Tibial nerve (tissue), 4 donors: ENCODE results near the gene IRF1. TPM values are rescaled to one million over a fixed set of nuclear protein-coding genes. Genes with fewer than 3 reads are reported as not detected.

ENCODE experiments used
- DNase-seq, 2 donors: peaks; one replicate each; pipeline ENCODE4 v3.0.0-alpha.2; 2019; ENCODE audit warnings: low spot score in 2 of 2
- H3K27ac ChIP-seq, 4 donors: fragments of 200-600 bp; sonication (generic) in 3 of 4; one replicate each; pipeline ENCODE4 v1.5.1; 2017 to 2019; ENCODE audit warnings: mild to moderate bottlenecking in 1 of 4
- H3K27me3 ChIP-seq, 2 donors: fragments of 200-600 bp; sonication (generic) in 1 of 2; one replicate each; pipeline versions ENCODE4 v1.5.1 to v1.6.0; 2017 to 2019
- H3K36me3 ChIP-seq, 3 donors: fragments of 200-600 bp; sonication (generic); one replicate each; pipeline ENCODE4 v1.5.1; 2018 to 2019
- H3K4me1 ChIP-seq, 4 donors: fragments of 200-600 bp; sonication (generic) in 3 of 4; one replicate each; pipeline ENCODE4 v1.5.1; 2017 to 2019
- H3K4me3 ChIP-seq, 4 donors: fragments of 200-600 bp; sonication (generic) in 3 of 4; one replicate each; pipeline ENCODE4 v1.5.1; 2017 to 2019; ENCODE audit warnings: mild to moderate bottlenecking in 1 of 4, moderate library complexity in 1 of 4
- H3K9me3 ChIP-seq, 4 donors: fragments of 200-600 bp; sonication (generic) in 3 of 4; one replicate each; pipeline ENCODE4 v1.5.1; 2017 to 2019
- EP300 ChIP-seq, 2 donors: sonication (generic); formaldehyde crosslinking; IDR thresholded peaks; one replicate each; pipeline ENCODE4 v1.6.1; 2017; ENCODE audit warnings: antibody characterized with exemption in 2 of 2, mild to moderate bottlenecking in 1 of 2
- POLR2A ChIP-seq, 2 donors: fragments of 450-650 bp; IDR thresholded peaks; one replicate each; pipeline ENCODE4 v1.6.1; 2017; ENCODE audit warnings: antibody characterized with exemption in 2 of 2, mild to moderate bottlenecking in 2 of 2, moderate library complexity in 2 of 2
- WGBS, 2 donors: methylation state at CpG; one replicate each; pipeline ENCODE4 v1.1.5; 2018; 5-methylcytosine and 5-hydroxymethylcytosine counted together
- total RNA-seq, 4 donors: library from RNA; depleted of rRNA; stranded (reverse); fragments of >200 nt; gene quantifications; one replicate each; pipeline ENCODE4 v1.1.0, GENCODE V29; 2016
- TF ChIP-seq, protein P1 (sequence below), 5 experiments: fragments of 200-600 bp in 3 of 5; fragments of 450-650 bp in 2 of 5; sonication (generic) in 3 of 5; IDR thresholded peaks; one replicate each; pipeline ENCODE4 v1.5.1; 2016 to 2019; ENCODE audit warnings: antibody characterized with exemption in 5 of 5, mild to moderate bottlenecking in 3 of 5, moderate library complexity in 2 of 5

The IRF1 gene
- total RNA-seq, 4 donors from 2014 or later = 15.1 to 36.9 (median 28.4) TPM

DNA sequence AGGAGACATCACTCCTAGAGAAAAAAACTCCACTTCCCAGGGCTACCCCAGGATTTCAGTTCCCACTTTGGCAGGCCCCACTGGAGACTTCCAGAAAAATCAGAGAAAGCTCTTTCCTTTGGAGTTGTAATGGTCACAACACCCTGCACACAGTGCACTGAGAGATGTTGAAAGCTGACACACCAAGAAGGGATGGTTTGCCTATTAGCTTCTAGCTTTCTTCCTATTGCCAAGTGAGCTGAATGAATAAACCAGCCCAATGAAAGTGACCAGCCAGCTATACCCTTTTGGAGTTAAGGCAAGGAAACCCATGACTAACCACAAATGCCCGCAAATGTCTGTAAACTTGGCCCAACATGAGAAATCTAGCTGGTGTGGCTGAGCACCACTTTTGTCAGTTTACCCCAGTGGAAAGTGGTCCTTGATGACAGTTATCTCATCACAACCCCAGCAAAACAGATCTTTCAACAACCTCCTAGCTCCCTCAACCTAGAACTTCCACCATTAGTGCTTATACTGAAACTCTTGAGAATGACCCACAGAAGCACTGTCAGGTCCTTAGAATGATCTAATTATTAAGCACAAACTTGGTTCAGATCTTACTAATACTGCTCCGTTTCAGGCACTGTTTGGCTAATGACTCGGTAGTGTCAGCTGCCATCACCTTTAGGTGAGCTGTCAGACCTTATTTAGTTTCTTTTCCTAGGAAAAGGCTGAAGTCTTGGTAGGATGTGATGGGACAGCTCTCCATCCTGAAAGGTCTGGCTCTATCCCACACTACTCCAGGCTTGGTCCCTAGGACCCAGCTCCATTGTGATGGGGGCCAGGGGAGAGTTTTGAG, 11.2 kb downstream of the IRF1 start:
- WGBS, 2 donors = 85 to 88% methylated on average over 3 of the region's 3 CpGs
- Histone ChIP-seq H3K9me3 (no peaks in the 10 kb centered on the region), H3K36me3 (peaks cover 0 to 35% (median 13%) of the 10 kb centered on the region in 3 donors), H3K4me1 (peaks cover 0 to 50% (median 42%) of the 10 kb centered on the region in 4 donors), H3K27me3 (no peaks in the 10 kb centered on the region), H3K27ac (peak overlapping the region in 3 of 4 donors; percentile 5 to 55 (median 40)), H3K4me3 (no peak overlapping the region)
- no peak for DNase-seq
- TF ChIP-seq, protein P1, sequence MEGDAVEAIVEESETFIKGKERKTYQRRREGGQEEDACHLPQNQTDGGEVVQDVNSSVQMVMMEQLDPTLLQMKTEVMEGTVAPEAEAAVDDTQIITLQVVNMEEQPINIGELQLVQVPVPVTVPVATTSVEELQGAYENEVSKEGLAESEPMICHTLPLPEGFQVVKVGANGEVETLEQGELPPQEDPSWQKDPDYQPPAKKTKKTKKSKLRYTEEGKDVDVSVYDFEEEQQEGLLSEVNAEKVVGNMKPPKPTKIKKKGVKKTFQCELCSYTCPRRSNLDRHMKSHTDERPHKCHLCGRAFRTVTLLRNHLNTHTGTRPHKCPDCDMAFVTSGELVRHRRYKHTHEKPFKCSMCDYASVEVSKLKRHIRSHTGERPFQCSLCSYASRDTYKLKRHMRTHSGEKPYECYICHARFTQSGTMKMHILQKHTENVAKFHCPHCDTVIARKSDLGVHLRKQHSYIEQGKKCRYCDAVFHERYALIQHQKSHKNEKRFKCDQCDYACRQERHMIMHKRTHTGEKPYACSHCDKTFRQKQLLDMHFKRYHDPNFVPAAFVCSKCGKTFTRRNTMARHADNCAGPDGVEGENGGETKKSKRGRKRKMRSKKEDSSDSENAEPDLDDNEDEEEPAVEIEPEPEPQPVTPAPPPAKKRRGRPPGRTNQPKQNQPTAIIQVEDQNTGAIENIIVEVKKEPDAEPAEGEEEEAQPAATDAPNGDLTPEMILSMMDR (IDR thresholded peaks at IDR 0.05) = no peak
- TF ChIP-seq POLR2A (IDR thresholded peaks at IDR 0.05) (no peak), EP300 (IDR thresholded peaks at IDR 0.05) (no peak)

- Histone ChIP-seq H3K27me3 (no peaks in the 10 kb centered on the region), H3K4me3 (no peak overlapping the region), H3K4me1 (peaks cover 0 to 53% (median 42%) of the 10 kb centered on the region in 4 donors), H3K36me3 (peaks cover 0 to 26% (median 4%) of the 10 kb centered on the region in 3 donors), H3K9me3 (no peaks in the 10 kb centered on the region), H3K27ac (peak overlapping the region in 3 of 4 donors; percentile 5 to 55 (median 40))
- WGBS, 2 donors = 47 to 51% methylated on average over 4 of the region's 4 CpGs
- no peak for TF ChIP-seq POLR2A (IDR thresholded peaks at IDR 0.05)
- TF ChIP-seq EP300 (IDR thresholded peaks at IDR 0.05) = no peak
- TF ChIP-seq, protein P1 (IDR thresholded peaks at IDR 0.05) = no peak
- DNase-seq = no peak
Measured at GRCh38 chr5:132478366-132478871, 12.2 kb downstream of the IRF1 start.

GRCh38 chr5:132477784-132478365, 12.7 kb downstream of the IRF1 start:
- H3K4me3 ChIP-seq = no peak overlapping the region
- TF ChIP-seq POLR2A (IDR thresholded peaks at IDR 0.05) (no peak), EP300 (IDR thresholded peaks at IDR 0.05) (no peak)
- TF ChIP-seq, protein P1 (IDR thresholded peaks at IDR 0.05) = no peak
- DNase-seq = no peak
- H3K4me1 ChIP-seq = peaks cover 0 to 53% (median 42%) of the 10 kb centered on the region in 4 donors
- peak overlapping the region in 3 of 4 donors; percentile 26 to 54 (median 40) for H3K27ac ChIP-seq
- H3K27me3 ChIP-seq = no peaks in the 10 kb centered on the region
- WGBS, 2 donors = 86% methylated on average over 5 to 10 of the region's 10 CpGs
- H3K36me3 ChIP-seq = peaks cover 0 to 20% (median 0%) of the 10 kb centered on the region in 3 donors
- no peaks in the 10 kb centered on the region for H3K9me3 ChIP-seq

DNA sequence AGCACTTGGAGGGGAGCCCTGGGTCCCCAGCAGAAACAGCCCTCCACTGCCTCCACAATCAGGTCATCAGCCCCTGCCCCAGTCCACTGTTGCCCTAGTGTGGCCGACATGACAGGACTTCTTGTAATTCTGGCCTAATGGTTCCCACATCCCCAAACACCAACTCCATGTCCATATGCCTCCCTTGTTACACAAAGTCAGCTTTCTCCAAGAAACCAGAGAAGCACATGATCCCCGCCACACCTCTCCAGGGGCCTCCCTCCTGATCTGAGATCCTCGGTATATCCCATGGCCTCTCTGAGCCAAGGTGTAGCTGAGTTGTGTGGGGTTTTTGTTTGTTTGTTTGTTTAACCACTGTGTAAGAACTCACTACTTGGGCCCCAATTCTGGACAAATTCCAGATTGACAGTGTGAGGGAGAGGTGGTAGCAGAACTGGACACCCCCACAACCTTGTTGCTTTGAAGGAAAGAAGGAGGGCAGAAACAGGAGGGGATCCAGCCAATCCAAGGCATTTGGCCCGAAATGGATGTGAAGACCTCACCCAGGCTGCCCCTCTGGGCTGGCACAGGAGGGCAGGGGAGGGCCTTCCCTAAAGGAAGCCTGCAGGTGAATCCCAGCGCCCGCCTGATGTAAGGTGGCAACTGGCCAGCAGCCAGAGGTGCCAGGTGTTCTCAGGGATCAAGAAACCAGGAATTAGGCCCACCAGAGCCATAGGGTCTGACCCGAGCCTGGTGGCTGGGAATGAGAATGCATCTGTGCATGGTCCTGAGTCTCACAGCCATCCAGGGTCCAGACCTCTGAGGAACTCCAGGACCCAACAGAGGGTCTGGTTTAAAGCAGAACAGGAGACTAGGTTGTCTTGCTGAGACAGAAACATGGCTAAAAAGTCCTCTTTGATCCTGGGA, 13.4 kb downstream of the IRF1 start:
- Histone ChIP-seq H3K9me3 (no peaks in the 10 kb centered on the region), H3K36me3 (peaks cover 0 to 15% (median 0%) of the 10 kb centered on the region in 3 donors), H3K27ac (peak overlapping the region in 3 of 4 donors; percentile 54 to 68 (median 57)), H3K4me3 (no peak overlapping the region), H3K4me1 (peaks cover 0 to 53% (median 44%) of the 10 kb centered on the region in 4 donors), H3K27me3 (no peaks in the 10 kb centered on the region)
- TF ChIP-seq POLR2A (IDR thresholded peaks at IDR 0.05) = no peak
- TF ChIP-seq, protein P1 (IDR thresholded peaks at IDR 0.05) = no peak
- TF ChIP-seq EP300 (IDR thresholded peaks at IDR 0.05) = no peak
- DNase-seq = no peak
- 93% methylated on average over 7 of the region's 7 CpGs for WGBS, 2 donors
